HG03469 (cell line): ENCODE measurements around the gene TRPV4.
"Not testable (repeated sequence)": the region's sequence is repeated elsewhere in the genome, so short reads cannot be mapped to it uniquely, and the experiment has no call there.

Experiments
- ATAC-seq: cut with Tn5 transposase; IDR thresholded peaks from one replicate; pipeline ENCODE4 v1.9.1; 2021; ENCODE audit warnings: mild to moderate bottlenecking, moderate library complexity, moderate number of reproducible peaks; ENCODE audit not compliant: unreplicated experiment

The TRPV4 gene

DNA sequence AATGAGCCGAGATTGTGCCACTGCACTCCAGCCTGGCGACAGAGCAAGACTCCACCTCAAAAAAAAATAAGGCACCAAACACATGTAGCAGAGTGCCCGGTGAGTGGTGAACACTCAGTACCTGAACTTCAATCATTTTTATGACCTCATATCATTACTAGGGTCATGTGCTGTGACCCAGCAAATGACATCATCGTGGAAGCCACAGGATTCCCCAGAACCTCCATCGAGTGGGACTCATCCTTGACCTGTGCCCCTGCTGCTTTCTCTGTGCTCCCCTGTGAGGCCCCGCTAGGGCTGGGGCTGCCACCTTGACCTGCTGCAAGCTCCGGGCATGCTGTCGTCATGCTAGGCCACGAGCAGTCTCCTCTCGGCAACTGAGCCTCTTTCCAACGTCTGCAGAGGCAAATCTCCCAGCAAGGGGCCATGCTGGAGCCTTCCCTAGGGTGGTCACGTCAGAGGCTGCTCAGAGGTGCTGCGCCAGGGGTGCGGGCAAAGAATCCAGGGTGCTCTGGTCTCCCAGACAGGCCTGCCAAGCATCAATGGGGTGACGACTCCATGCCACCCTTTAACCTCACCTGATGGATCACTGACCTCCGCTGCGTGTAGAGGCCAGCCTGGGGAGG is 28.6 kb upstream of the TRPV4 start:
- no peak for ATAC-seq

DNA sequence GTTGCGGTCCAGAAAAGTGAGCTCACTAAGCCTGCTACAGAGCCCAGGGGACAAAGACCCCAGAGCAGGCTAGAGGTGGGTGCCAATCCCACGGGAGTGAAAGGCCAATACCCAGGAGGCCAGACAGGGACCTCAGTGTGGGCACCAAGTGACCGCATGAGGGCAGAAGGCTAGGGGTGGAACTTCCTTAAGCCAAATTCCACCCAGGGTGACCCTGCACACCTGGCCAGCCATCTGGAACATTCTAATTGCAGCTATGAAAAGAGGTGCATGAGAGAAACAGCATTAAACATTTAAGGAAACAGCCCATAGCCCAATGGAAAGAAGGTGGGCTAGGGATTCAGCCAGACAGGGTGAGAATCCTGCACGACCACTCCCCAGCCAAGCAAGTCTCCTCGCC is 27.8 kb upstream of the TRPV4 start:
- no peak for ATAC-seq

DNA sequence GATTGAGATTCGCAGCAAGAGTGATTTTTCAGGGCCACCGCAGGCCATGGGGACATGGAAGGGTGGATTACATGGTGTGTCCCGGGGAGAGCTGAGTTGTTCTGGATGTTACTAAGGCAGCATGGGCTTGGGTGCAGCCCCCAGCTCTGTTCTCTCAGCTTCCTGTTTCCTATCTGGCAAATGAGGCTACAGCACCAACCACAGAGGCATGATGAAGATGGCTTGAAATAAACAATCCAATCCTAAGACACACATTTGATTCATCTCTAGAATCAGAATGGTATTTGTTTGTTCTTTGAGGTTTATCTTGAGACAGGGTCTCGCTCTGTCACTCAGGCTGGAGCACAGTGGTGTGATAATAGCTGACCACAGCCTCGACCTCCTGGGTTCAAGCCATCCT is 25.6 kb upstream of the TRPV4 start:
- ATAC-seq = no peak

DNA sequence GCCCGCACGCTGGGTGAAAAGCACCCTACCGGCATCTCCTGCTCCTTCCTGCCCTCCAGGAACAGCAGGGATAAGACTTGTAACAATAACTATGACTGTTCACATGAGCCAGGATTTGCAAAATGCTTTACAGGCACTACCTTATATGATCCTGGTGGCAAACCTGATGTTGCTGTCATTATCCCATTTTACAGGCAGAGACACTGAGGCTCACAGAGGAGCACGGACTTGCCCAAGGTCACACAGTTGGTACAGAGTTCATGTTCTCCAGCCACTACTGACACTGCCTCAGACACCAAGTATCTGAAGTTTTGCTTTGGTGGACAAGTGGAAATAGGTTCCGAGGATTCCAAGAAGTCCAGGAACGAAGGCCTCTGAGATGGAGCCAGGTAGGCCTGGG is 24.5 kb upstream of the TRPV4 start:
- no peak for ATAC-seq

DNA sequence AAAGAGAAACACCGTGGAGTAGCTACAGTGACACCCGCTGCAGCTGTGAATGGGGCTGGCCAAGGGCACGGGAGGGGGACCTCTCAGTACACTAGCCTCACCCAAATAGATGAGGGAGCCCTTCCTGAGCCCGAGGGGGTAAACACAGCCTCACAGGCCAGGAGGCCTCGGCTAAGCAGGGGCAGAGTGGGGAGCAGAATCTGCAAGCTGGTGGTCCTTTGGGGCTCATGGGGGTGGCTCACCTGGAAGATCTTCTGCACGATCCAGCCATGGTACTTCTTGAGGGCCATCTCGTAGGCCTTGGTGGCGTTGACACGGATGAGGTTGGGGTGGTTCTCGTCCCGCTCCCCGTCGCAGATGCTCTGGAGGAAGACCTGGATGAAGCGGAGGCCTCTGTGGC is 22.2 kb upstream of the TRPV4 start:
- ATAC-seq = no peak

DNA sequence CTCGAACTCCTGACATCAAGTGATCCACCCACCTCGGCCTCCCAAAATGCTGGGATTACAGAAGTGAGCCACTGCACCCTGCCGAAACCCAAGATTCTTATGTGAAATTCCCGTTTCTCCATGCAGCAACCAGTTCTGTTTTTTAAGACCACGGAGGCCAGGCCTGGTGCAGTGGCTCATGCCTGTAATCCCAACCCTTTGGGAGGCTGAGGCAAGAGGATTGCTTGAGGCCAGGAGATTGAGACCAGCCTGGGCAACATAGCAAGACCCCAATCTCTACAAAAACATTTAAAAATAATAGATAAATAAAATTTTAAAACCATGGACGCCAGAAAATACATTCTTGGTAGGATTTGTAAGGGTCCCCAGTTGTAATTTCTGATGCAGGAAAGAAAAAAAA is 17.3 kb upstream of the TRPV4 start:
- ATAC-seq = not testable (repeated sequence)

DNA sequence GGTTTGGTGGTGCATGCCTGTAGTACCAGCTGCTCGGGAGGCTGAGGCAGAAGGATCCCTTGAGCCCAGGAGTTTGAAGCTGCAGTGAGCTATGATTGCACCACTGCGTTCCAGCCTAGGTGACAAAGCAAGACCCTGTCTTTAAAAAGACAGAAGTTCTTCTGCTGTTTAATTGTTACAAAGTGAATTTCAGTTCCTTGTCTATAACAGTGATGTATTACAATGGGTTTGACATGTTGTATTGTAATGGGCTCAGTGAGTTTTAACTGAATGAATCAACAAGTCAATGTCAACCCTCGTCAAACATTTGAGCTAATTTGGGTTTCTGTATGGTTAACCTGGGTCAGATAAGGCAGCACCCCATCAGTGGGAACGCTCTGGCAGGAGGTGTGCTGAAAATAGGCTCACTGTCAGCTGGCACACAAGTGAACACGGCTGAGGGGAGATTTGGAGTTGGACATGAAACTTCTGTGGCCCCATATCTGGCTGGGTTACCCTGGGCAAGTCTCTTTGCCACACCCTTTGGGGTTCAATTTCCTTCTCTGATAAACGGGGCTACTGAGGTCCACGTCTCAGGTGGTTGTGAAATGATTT is 14.0 kb upstream of the TRPV4 start:
- ATAC-seq = no peak

DNA sequence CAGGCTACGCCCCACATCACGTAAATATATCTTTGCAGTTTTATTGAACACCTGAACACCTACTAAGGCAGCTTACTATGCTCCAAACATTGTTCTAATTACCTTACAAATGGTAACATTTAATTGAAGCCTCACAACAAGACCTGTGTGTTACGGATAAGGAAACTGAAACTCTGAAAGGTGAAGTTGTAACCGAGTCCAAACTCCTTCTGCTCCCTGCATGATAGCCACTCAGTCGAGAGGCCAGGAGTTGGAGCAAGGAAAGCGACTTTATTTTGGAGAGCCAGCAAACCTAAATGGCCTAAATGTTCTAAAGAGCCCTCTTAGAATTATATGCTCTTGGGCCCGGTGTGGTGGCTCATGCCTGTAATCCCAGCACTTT is 12.6 kb upstream of the TRPV4 start:
- ATAC-seq = no peak

DNA sequence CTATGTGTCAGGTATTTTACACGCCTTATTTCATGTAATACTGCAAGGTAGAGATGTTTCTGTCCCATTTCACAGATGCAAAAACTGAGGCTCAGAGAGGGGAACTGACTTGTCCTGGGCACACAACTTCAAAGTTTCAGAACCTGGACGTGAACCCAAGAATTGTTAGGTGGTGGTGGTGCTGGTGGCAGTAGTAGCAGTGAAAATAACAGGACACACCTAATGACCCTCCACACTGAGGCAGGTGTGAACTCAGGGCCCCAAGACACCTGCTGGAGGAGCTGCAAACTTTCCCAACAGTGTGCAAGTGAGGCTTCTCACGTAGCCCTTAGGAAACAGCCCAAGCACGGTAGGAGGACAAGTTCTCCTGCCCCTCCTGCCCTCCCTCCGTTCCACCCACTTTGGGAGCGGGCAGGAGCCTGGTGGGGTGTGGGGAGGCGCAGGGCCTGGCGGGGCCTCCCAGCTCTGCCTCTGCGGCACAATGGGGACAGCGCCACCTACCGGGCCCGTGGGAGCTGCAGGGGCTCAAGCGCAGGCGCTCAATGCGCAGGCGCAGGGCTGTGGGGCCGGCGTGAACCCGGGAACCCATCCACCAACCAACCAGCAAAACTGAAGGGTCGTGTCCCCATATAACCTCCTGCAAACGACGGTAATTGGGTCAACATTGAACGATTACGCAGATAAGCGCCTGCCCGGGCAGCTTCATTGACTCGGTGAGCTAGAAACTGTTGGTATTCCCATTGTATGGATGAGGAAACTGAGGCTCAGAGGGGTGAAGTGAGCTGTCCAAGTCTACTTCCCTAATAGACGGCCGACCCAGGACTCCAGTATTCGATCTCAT is 12.0 kb upstream of the TRPV4 start:
- ATAC-seq = peak; percentile 56

DNA sequence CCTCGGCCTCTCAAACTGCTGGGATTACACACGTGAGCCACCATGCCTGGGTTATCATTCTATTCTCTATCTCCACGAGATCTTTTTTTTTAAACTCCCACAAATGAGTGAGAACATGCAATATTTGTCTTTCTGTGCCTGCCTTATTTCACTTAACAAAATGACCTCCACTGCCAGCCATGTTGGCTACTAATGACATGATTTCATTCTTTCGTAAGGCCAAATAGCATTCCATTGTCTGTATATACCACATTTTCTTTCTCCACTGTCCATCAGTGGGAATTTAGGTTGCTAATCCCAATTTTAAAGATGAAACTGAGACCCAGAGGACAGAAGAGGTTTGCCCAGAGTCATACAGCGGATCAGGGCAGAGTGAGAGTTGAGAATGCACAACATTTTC is 10.9 kb upstream of the TRPV4 start:
- ATAC-seq = no peak

DNA sequence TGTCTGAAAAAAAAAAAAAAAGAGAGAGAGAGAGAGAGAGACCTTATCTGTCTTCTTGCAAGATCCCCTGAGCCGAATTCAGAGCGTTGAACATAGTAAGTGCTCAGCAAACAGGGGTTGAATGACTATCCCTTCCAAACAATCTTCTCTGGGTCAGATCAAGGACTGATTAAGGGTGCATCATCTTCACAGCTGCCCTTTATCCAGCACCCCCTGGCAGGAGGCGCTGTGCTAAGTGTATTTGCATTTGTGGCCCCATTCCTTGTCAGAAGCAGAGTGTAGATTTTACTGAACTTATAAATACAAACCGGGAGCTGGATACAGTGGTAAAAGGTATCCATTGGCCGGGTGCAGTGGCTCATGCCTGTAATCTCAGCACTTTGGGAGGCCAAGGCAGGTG is 8.8 kb upstream of the TRPV4 start:
- no peak for ATAC-seq

DNA sequence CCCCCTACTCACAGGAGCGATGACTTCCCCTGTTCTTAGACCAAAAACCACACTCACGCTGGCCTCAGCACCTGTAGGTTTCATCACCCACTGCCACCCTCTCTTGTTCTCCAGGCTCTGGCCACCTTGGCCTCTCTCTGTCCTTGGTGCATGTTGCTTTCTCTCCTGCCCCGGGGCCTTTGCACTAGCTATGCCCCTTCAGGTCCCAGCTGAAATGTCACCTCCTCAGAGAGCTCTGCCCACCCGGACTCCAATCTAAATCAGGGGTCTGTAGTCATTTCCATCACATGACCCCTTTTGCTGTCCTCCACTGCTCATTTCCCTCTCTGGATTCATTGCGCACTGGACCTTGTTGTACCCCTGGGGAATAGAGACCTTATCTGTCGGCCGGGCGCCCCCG is 8.2 kb upstream of the TRPV4 start:
- no peak for ATAC-seq

DNA sequence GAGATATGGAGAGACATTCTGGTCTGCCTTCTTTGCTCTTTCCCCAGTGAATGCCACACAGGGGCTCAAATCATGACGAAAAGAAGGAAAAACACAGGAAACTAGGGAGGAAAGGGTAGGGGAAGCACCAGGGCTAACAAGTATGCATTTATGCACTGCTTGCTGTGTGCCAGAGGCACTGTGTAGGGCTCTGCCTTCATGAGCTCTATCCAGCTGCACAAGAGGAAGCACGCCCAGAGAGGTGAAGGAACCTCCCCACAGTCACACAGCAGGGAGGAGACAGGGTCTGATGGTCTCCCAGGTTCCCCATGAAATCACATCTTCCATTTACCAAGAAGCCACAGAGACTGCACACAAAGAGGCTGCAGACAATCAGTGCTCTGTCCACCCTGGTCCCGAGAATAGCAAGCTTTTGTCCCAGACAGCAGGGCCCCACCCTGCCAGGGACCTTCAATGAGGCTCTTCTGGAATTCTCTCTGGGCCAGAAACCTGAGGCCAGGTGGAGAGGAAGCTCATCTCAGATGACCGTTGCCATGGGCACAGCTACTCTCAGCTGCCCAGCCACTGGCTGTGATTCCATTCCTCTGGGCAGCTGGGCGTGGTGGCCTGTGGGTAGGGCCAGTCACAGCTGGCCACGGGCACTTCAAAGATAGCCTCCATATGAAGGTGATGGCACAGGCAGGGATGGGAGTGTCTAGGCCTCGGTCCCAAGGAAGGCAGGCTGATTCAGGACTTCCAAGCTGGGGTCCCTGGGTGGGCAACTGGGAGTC is 7.3 kb upstream of the TRPV4 start:
- no peak for ATAC-seq

DNA sequence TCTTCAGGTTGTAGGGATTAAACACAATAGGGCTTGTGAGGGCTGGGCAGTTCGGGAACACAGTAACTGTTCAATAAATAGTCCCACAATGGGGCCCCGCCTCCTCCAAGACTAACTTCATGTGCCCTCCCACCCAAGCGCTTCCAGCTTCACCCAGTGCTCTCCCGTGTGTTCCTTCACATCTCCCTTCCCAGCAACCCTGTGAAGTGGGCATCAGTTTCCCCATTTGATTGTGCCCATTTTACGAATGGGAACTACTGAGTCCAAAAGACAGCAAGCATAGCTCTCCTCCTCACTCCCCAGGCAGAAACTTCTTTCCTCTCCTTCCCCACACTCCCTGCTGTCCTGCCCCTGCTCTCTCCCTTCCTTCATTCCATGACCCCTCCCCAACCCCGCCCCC is 6.2 kb upstream of the TRPV4 start:
- ATAC-seq = no peak

DNA sequence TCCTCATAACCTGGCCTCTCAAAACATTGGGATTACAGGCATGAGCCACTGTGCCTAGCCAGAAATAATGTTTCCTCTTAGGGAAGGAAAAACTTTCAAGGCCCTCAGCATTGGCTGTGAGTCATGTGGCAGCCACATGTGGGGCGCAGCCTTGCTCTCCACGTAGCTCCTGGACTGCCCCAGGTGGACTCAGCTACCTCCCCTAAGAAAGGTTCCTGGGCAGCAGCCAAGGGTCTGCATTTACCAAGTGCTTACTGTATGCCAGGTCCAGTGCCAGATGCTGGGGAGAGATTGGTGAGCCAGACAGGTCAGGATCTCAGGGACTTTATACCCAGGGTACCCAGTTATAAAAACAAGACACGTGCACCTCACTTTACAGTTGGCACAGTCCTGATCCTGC is 3.7 kb upstream of the TRPV4 start:
- no peak for ATAC-seq

DNA sequence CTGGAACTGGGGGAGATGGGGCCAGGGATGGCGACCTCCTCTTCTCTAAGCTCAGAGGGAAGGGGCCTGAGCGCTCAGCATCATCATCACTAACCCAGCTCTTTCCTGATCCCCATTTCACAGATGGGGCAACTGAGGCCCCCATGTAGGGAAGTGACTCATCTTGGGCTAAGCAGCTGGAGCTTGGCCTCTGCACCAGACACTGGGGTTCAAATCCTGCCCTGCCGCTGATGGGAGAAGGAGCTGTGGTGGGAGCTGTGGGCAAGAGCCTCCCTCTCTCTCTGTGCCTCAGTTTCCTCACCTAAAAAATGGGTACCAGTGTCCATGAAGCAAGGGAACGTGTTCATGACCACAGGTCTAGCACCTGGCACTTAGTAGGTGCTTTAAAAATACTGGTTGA is 2.6 kb upstream of the TRPV4 start:
- ATAC-seq = no peak

DNA sequence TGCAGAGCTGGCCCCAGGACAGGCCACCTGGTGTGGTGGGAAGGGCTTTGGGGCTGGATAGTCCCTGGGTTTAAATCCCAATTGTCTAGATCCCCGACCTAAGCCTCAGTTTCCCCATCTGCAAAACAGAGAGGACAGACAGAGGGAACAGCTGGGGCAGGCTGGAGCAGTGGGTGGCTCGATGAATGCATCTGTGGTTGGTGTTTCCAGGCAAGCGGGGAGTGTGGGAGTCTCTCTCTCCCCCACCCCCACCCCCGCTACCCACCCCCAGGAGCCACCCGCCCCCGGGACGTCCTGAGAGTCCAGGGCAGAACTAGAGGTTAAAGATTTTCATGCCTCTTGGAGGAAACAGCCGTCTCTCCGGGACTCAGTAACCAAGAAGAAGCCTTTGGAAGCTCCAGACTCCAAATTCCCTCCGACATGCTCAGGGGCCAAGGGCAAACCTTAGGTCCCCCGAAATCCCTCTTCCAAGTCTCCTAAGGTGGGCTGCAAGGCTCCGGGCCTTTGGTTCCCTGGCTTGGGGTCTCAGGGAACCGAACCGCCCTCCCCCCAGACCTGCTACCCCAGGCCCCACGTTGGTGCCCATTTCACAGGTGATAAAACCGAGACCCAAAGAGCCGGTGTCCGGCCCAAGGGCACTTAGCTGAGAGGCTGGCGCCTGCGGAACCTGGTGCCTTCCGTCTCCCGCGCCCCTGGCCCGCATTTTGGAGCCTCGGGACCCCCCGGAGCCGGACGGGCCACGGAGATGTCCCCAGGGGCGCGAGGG is 474 bp downstream of the TRPV4 start:
- ATAC-seq = no peak

DNA sequence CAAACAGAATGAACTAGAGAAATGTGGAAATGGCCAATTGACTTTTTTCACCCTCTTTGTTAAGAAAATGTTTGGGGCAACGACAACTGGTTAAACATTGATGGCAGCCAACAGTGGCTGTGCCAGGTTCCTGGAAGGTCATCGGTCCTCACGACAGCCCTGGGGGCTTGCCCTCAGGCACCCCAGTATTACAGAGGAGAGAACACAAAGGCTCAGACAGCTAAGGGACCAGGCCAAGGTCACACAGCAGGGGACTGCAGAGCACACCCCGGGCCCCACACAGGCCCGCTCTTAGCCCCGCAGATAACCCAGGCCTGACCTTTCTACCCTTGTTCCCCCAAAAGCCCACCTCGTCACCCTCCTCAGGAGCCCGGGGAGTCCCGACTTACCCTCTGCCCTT is 1.3 kb downstream of the TRPV4 start:
- ATAC-seq = no peak

DNA sequence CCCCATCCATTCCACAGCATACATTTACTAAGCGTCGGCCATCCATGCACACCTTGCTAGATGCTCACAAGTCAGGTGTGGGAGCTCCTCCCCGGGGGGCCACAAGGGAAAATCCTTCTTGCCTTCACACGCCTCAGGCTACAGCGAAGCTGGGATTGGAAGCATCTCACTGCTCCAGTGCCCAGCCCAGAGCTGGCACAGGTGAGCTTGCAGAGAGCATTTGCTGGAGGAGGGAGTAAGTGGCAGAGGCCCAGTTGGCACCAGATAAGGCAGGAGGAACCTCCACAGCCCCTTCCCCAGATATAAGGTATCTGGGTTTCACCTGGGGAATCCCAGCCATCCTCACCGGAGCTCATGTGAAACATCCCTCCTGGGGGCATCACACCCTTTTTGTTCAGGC is 1.8 kb downstream of the TRPV4 start:
- ATAC-seq = no peak

DNA sequence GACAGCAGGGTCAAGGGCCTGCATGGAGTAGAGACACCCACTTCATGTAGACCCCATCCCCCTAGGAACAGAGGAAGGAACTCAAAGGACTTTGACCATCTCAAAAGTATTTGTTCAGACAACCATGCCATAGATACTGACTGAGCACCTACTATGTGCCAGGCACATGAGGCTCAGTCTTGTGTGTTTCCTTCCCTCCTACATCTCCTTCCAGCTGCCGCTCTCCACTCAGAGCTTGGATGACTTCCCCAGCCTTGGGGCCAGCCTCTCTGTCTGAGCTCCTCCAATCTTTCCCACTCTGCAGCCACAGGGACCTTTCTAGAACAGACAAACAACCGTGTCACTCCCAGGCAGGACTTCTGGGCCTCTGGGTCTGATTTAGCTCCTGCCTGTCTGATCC is 2.5 kb downstream of the TRPV4 start:
- no peak for ATAC-seq

DNA sequence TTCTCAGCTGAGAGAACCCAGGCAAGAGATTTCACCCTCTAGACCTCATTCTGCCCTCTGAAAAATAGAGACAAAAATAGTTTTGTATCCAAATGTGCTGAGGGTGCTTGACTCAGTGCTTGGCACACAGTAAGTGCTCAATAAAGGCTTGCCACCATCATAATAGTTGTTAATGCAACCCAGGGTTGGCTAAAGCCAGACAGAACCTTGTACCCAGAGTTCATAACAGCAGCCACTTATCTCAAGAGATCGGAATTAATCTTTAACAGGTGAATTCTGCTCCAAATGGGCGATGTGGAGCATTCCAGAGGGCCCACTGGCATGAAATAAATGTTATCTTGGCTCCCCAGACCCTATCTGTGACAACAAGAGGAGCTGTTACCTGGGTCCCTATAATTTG is 2.9 kb downstream of the TRPV4 start:
- no peak for ATAC-seq
